Right ventricle myocardium superior (tissue), 1 donor: ENCODE results near the gene MARCHF10. TPM values are rescaled to one million over a fixed set of nuclear protein-coding genes. Genes with fewer than 3 reads are reported as not detected.
"Not testable (repeated sequence)": the region's sequence is repeated elsewhere in the genome, so short reads cannot be mapped to it uniquely, and the experiment has no call there.

Experiments
- ATAC-seq: fragments of 200-7000 bp; cut with Tn5 transposase; one replicate; pipeline ENCODE4 v1.9.1; 2020; ENCODE audit warnings: mild to moderate bottlenecking; ENCODE audit not compliant: poor library complexity
- DNase-seq: peaks from one replicate; pipeline ENCODE4 v3.0.0-alpha.2; 2020
- intact Hi-C: fragments of 100-400 bp; cut with DNase I; formaldehyde crosslinking; loops from one replicate; pipeline ENCODE4 v1.11.2; 2022
- long read RNA-seq: library from polyadenylated mRNA; unstranded; transcript quantifications from one replicate; pipeline ENCODE4 v2.0.0, GENCODE V29; 2021
- total RNA-seq: library from RNA; stranded (reverse); fragmentation: NEBNext Ultra II Directional; extraction: Animal tissue kit (Norgen Biotek cat#: 25700); gene quantifications from one replicate; pipeline ENCODE4 v1.2.1, GENCODE V29; 2021
- donor health status: DM: no; HTN: yes; CAD: no; lungs with severe emphysema.

The MARCHF10 gene, protein sequence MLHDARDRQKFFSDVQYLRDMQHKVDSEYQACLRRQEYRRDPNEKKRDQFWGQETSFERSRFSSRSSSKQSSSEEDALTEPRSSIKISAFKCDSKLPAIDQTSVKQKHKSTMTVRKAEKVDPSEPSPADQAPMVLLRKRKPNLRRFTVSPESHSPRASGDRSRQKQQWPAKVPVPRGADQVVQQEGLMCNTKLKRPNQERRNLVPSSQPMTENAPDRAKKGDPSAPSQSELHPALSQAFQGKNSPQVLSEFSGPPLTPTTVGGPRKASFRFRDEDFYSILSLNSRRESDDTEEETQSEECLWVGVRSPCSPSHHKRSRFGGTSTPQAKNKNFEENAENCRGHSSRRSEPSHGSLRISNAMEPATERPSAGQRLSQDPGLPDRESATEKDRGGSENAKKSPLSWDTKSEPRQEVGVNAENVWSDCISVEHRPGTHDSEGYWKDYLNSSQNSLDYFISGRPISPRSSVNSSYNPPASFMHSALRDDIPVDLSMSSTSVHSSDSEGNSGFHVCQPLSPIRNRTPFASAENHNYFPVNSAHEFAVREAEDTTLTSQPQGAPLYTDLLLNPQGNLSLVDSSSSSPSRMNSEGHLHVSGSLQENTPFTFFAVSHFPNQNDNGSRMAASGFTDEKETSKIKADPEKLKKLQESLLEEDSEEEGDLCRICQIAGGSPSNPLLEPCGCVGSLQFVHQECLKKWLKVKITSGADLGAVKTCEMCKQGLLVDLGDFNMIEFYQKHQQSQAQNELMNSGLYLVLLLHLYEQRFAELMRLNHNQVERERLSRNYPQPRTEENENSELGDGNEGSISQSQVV
- not detected for total RNA-seq
- long read RNA-seq, result 0 reads

DNA sequence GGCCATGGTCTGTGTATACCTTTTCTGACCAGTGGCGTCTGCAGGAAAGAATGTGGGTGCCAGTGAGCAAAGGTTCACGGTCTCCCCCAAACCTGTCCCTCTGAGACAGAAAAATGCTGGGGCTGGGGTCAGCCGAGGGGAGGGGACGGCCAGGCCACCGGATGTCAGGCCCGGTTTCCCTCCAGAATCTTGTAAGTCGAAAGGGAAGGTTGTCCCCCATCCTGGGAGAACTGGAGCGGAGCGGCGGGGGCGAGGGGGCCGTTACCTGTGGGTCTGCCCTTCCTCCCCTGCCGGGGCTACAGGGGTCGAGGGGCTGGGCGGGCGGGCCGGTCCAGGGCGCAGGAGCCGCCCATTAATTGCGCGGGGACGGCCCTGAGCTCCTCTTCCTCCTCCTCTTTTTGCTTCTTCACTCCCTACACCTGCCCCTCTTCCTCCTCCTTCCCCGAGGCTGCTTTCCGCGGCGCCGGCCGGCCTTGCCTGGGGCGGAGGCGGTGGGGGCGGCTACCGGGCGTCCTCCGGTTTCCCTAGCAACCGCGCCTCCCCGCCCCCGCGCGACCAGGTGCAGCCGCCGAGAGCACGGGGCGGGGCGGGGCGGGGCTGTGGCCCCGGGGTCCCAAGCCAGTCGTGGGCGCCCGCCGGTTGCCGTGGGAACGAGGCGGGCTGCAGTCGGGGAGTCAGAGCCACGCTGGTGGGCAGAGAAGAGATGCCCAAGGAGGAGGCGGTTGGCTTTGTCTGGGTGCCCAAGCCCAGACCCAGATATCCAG is at the start of gene MARCHF10:
Gene MARCHF10, minus strand, starts transcription at position 503 of the 764 bp plus-strand sequence. CDS start 6,579 bp downstream, outside the sequence.
- intact Hi-C loops, result no loop called here
- ATAC-seq (no peak), DNase-seq (no peak)

DNA sequence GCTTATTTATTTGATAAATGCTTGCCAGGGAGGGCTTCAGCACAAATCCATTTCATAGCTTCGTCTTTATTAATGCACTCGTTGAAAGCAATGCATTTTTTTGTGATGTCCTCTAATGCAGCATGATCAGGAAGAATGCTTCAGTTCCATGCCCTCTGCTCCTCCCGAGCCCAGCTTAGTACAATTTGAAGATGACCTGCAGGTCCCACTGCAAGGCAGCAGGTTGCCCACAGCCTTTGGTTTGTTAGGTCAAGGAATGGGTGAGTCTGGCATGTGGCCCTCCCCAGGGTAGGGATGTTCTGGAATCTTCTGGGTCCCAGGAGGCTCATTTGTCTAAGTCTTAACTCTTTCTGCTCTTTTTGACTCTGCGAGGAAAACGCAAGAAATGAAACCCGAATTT is 49.4 kb upstream of the MARCHF10 start:
- DNase-seq (no peak), ATAC-seq (no peak)
- intact Hi-C loops, result no loop called here

- intact Hi-C loops, result no loop called here
- ATAC-seq (no peak), DNase-seq (no peak)
These were observed 48.5 kb upstream of the MARCHF10 start for GRCh38 chr17:62856594-62856993.

GRCh38 chr17:62855156-62855555 is 47.0 kb upstream of the MARCHF10 start:
- DNase-seq, result no peak
- intact Hi-C loops, result no loop called here
- no peak for ATAC-seq

DNA sequence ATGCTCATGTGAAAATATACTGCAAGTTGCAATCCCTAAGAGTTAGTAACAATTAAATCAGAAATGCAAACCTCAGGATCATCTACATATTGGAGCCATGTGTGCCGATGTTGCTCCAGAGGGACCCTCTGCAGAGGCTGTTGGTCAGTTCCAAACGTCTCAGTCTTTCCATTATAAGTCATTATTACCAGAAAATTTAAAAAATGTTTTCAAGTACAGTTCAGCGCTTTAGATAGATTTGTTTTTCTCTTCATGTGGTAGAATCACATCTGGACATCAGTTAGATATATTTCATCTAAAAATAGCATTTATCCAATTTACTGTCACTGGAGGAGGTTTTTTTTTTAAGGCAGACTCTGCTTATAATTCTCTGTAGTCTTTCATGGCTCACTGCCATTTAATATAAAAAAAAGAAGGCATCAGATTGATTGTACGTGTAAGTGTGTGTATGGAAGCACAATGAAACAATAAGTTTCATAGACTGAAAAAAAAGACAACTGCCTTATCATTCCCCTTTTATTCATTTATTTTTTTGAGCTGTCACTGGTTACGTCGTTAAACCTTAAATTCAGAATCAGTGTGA is 46.1 kb upstream of the MARCHF10 start:
- DNase-seq (no peak), ATAC-seq (no peak)
- intact Hi-C loops, result no loop called here

- ATAC-seq (no peak), DNase-seq (no peak)
- intact Hi-C loops, result no loop called here
These were observed 44.1 kb upstream of the MARCHF10 start for GRCh38 chr17:62852195-62852594.

DNA sequence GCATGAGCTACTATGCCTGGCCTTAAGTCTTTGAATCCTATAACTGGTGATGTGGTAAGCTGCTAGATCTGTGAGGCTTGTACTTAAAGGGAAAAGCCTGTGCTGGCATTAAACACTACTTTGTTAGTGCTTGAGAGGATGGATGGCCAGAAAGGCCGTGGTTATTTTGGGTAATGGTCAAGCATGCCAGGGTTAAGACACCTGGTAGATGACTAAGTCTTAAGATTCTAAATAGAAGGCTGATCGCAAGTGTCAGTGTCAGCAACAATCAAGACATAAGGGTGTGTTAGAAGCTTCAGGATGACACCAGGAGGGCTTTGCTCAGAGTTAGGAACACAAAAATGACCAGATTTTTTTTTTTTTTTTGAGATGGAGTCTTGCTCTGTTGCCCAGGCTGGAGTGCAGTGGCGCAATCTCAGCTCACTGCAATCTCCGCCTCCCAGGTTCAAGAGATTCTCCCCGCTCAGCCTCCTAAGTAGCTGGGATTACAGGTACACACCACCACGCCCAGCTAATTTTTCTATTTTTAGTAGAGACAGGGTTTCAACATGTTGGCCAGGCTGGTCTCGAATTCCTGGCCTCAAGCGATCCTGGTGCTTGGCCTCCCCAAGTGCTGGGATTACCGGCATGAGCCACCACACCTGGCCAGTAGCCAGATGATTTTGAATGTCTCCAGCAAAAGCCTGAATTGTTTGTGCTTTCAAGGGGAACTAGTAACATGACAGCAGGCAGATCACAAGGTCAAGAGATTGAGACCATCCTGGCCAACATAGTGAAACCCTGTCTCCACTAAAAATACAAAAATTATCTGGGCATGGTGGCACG is 41.7 kb upstream of the MARCHF10 start:
- intact Hi-C loops, ATAC-seq, DNase-seq: not testable (repeated sequence)

DNA sequence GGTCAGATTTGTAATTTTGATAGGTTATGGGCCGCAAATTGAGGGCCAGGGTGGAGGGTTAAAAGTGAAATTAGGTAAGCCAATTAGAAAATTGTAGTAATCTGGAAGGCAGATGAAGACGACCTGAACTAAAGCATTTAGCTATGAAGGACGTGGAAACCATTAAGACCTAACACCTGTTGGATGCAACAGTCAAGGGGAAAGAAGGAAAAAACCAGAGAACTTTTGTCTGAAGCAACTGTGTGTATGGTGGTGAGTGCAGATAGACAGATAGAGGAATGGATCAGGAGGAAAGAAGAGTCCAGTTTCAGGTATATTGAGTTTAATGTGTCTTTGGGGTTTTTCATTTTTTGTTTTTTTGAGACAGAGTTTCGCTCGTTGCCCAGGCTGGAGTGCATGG is 40.2 kb upstream of the MARCHF10 start:
- DNase-seq, result no peak
- intact Hi-C loops, result no loop called here
- ATAC-seq, result no peak

DNA sequence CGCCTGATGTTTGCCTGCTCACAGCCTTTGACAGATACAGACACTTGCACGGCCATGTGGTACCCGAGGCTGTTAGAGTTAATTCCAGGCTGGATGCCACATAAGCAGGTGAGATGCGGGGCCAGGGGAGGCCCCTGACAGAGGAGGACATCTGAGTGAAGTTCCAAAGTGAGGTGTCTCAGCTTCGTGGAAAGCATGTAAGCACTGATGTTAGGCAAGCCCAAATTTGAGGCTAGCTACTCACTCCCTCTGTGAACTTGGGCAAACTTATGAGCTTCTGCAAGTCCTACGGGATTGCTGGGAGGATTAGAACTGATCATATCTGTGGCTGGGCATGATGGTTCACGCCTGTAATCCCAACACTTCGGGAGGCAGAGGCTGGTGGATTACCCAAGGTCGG is 39.3 kb upstream of the MARCHF10 start:
- no peak for DNase-seq
- no peak for ATAC-seq
- intact Hi-C loops, result no loop called here

- DNase-seq, result no peak
- intact Hi-C loops, result no loop called here
- ATAC-seq, result no peak
These were observed 32.8 kb upstream of the MARCHF10 start for GRCh38 chr17:62840871-62841270.

DNA sequence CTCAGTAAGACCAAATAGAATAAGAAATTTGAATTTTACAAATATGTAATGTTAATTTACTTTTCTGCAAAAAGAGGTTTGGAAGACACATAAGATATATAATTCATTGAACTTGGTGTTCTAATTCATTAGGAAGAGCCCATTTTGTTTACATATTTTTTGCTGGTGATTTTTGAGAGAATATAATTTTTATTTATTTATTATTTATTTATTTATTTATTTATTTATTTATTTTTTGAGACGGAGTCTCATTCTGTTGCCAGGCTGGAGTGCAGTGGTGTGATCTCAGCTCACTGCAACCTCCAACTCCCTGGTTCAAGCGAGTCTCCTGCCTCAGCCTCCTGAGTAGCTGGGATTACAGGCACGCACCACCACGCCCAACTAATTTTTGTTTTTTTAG is 25.7 kb upstream of the MARCHF10 start:
- ATAC-seq, DNase-seq, intact Hi-C loops: not testable (repeated sequence)

DNA sequence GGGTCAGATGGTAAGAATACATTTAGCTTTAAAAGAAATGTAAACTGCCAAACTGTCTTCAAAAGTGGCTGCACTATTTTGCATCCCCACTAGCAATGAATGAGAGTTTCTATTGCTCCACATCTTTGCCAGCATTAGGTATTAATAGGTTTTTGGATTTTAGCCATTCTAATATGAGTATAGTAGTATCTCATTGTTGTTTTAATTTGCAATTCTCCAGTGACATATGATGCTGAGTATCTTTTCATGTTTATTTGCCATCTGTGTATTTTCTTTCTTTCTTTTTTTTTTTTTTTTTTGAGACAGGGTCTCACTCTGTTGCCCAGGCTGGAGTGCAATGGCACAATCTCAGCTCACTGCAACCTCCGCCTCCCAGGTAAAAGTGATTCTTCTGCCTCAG is 24.3 kb upstream of the MARCHF10 start:
- intact Hi-C loops, result no loop called here
- DNase-seq, result no peak

GRCh38 chr17:62831066-62831465 is 23.0 kb upstream of the MARCHF10 start:
- intact Hi-C loops, DNase-seq, ATAC-seq: not testable (repeated sequence)

More for the DNA sequence above, 24.3 kb upstream of the MARCHF10 start:
- ATAC-seq, result no peak

DNA sequence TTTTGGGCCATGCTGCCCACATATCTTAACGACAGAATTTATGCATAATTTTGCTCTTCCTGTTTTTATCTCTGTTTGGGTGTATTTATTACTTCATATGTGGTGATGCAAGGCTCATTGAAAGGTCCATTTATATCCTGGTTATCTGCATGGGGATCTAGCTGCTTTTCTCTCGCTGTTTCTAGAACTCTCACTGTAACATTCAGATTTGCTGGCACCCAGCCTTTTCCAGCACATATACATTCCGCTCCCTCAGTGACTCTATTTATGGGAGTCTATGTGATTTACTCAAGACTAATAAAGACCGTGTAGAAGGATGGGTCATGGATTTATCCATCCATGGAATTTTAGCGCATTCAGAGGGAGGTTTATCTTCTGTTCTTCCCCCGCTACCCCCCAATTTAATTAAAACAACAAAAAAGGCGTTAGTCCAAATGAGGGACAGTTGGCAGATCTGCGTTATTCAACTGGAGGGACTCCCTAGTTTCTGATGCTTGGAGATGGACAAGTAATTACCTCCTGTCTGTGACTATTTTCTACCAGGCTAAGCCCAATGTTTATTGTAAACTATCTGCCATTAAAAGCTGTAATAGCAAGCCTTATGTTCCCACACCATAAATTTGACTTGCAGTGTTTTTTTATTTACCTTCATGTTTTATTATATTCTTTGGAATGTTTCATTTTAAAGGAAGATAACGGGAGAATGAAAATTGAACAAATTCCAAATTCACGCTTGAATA is 19.8 kb upstream of the MARCHF10 start:
- ATAC-seq (no peak), DNase-seq (no peak)
- intact Hi-C loops, result no loop called here

DNA sequence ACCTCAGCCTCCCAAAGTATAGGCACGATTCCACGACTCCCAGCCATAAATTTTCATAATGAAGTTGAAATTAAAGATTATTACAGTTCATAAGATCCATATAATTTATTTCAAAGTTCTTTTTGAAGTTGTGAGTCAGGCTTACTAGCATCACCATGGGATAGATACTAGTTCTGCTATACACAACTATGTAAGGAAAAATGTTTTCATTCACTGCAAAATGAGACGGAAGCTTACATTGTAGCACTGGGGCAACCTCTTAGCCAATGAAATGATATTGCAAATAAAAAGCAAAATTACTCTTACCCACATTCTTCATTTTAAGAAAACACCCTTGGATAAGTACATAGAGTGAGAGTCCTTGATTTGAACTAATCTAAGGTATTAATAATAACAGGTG is 18.8 kb upstream of the MARCHF10 start:
- no peak for ATAC-seq
- intact Hi-C loops, result no loop called here
- DNase-seq, result no peak

DNA sequence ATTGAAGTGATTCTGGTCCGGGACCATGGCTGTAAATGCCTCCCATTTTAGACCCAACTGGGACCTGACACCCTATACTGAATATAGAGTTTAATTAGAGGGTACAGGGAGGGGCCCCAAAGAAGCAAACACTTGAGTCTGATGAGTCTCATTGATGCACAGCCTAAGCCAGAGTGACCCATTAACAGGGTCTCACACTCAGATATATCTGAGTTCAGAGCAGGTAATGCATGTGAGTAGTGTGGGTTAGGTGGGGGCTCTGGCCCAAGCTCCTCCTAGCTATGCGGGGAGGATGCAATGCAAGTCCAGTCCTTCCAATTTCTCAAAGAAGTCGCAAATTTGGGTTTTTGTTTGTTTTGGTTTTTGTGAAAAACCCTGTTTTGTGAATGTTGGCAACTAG is 17.1 kb upstream of the MARCHF10 start:
- intact Hi-C loops, result no loop called here
- no peak for DNase-seq
- no peak for ATAC-seq
